T-cell (primary cell): ENCODE measurements around the gene SLC49A4. TPM values are rescaled to one million over a fixed set of nuclear protein-coding genes. Genes with fewer than 3 reads are reported as not detected.

ENCODE experiments used
- ATAC-seq, 4 experiments: fragments of 200-7000 bp in 3 of 4; fragments of 150-1000 bp in 1 of 4; cut with Tn5 transposase; replicated peaks in 1 of 4; 1 replicate in 3 of 4; 2 replicates in 1 of 4; pipeline ENCODE4 v1.10.0; 2021; ENCODE audit warnings: moderate library complexity in 3 of 4, mild to moderate bottlenecking in 2 of 4, moderate number of reproducible peaks in 1 of 4
- CTCF ChIA-PET, 2 donors: fragments of 300-600 bp; sonication (Branson Sonifier 250); formaldehyde crosslinking; loops; one replicate each; lab custom pipeline; 2022; ENCODE audit warnings: antibody characterized with exemption in 2 of 2; lab: Charles Lee
- POLR2A ChIA-PET, 2 donors: fragments of 300-600 bp; sonication (Branson Sonifier 250); formaldehyde crosslinking; loops; one replicate each; lab custom pipeline; 2022; ENCODE audit warnings: antibody characterized with exemption in 2 of 2; lab: Charles Lee
- DNase-seq, 35 experiments: peaks; one replicate each; pipeline versions ENCODE4 v3.0.0 to v3.0.0-alpha.2; 2013 to 2023
- H3K27ac ChIP-seq: one replicate; pipeline ENCODE4 v1.5.1; 2013; ENCODE audit warnings: low read length
- H3K27me3 ChIP-seq, 2 experiments: replicated peaks in 1 of 2; 1 replicate in 1 of 2; 2 replicates in 1 of 2; pipeline versions ENCODE4 v1.6.1 to v1.7.0; 2013; ENCODE audit warnings: low read length in 1 of 2, mixed read lengths in 1 of 2; ENCODE audit not compliant: control insufficient read depth in 2 of 2, insufficient read depth in 2 of 2; ENCODE audit errors: extremely low read depth in 1 of 2
- H3K36me3 ChIP-seq, 2 donors: 1 replicate in 1 of 2; 2 replicates in 1 of 2; pipeline versions ENCODE4 v1.6.1 to v1.7.0; 2013; ENCODE audit warnings: low read length in 1 of 2; ENCODE audit not compliant: control insufficient read depth in 2 of 2, insufficient read depth in 1 of 2; ENCODE audit errors: extremely low read depth in 1 of 2
- H3K4me1 ChIP-seq, 2 experiments: 1 replicate in 1 of 2; 2 replicates in 1 of 2; pipeline versions ENCODE4 v1.6.1 to v1.7.0; 2013; ENCODE audit warnings: low read length in 2 of 2, mixed read lengths in 1 of 2; ENCODE audit not compliant: insufficient read depth in 2 of 2, control insufficient read depth in 1 of 2; ENCODE audit errors: extremely low read depth in 1 of 2
- H3K4me3 ChIP-seq, 2 donors: 1 replicate in 1 of 2; 2 replicates in 1 of 2; pipeline versions ENCODE4 v1.5.1 to v1.7.0; 2013; ENCODE audit warnings: mild to moderate bottlenecking in 2 of 2, low read length in 1 of 2, moderate library complexity in 1 of 2; ENCODE audit not compliant: control insufficient read depth in 1 of 2; ENCODE audit errors: extremely low read depth in 1 of 2
- H3K9me3 ChIP-seq: 2 replicates; pipeline ENCODE4 v1.7.0; 2013
- H3K27ac Mint-ChIP-seq, 2 donors: one replicate each; pipeline ENCODE4 v1.8.0; 2020 to 2021; ENCODE audit warnings: mild to moderate bottlenecking in 2 of 2, mixed read lengths in 2 of 2
- H3K27me3 Mint-ChIP-seq, 2 donors: one replicate each; pipeline ENCODE4 v1.8.0; 2021 to 2022; ENCODE audit warnings: mixed read lengths in 2 of 2
- H3K36me3 Mint-ChIP-seq: one replicate; pipeline ENCODE4 v1.8.0; 2021; ENCODE audit warnings: mixed read lengths
- H3K4me1 Mint-ChIP-seq, 3 donors: one replicate each; pipeline ENCODE4 v1.8.0; 2020 to 2022; ENCODE audit warnings: mixed read lengths in 3 of 3, mild to moderate bottlenecking in 1 of 3
- H3K4me3 Mint-ChIP-seq, 3 donors: one replicate each; pipeline ENCODE4 v1.8.0; 2020 to 2022; ENCODE audit warnings: mild to moderate bottlenecking in 3 of 3, mixed read lengths in 3 of 3, moderate library complexity in 3 of 3
- H3K9me3 Mint-ChIP-seq, 3 donors: one replicate each; pipeline ENCODE4 v1.8.0; 2020 to 2022; ENCODE audit warnings: mixed read lengths in 3 of 3
- WGBS: methylation state at CpG from one replicate; pipeline ENCODE4 v1.1.5; 2013; ENCODE audit warnings: missing lambda C conversion rate; ENCODE audit not compliant: insufficient coverage; 5-methylcytosine and 5-hydroxymethylcytosine counted together
- total RNA-seq, 35 experiments: library from RNA in 6 of 35; stranded (reverse) in 6 of 35; fragments of 120-200 nt in 1 of 35; gene quantifications; one replicate each; pipeline versions ENCODE4 v1.2.1 to v1.2.4 and lab custom pipeline; 2013 to 2026

The SLC49A4 gene
- total RNA-seq, 5 donors from 2014 or later (not counting 1 experiment from before 2014, with no cell fraction given), result 6.6 to 8.3 (median 7.6) TPM

GRCh38 chr3:122912772-122913538, 118.1 kb downstream of the SLC49A4 start:
- peak overlapping the region in 1 of 3 donors; percentile 34 for H3K4me3 Mint-ChIP-seq
- ATAC-seq, result peak in 1 of 4 experiments; percentile 22
- CTCF ChIA-PET, result no interaction called here

GRCh38 chr3:122913539-122914100, 118.8 kb downstream of the SLC49A4 start:
- H3K4me3 Mint-ChIP-seq, result peak overlapping the region in 1 of 3 donors; percentile 13
- no peaks in the 10 kb centered on the region for H3K36me3 ChIP-seq

More at GRCh38 chr3:122912772-122913538, 118.1 kb downstream of the SLC49A4 start:
- no peak overlapping the region for H3K27ac ChIP-seq
- POLR2A ChIA-PET, result no interaction called here
- DNase-seq, result no peak
- H3K27me3 ChIP-seq, result peaks cover 2 to 57% of the 10 kb centered on the region in 2 experiments
- Mint-ChIP-seq H3K27ac (no peak overlapping the region), H3K27me3 (peaks cover 16 to 41% of the 10 kb centered on the region in 2 donors), H3K9me3 (no peaks in the 10 kb centered on the region), H3K4me1 (peaks cover 7 to 11% (median 9%) of the 10 kb centered on the region in 3 donors), H3K36me3 (no peaks in the 10 kb centered on the region)
- no peaks in the 10 kb centered on the region for H3K36me3 ChIP-seq
- 36% methylated on average over 69 of the region's 76 CpGs for WGBS
- no peak overlapping the region for H3K4me3 ChIP-seq
- no peaks in the 10 kb centered on the region for H3K9me3 ChIP-seq
- no peaks in the 10 kb centered on the region for H3K4me1 ChIP-seq

GRCh38 chr3:122915300-122916055, 120.6 kb downstream of the SLC49A4 start:
- no peak for DNase-seq
- H3K4me3 ChIP-seq, result no peak overlapping the region
- no peaks in the 10 kb centered on the region for H3K9me3 ChIP-seq
- no peaks in the 10 kb centered on the region for H3K36me3 Mint-ChIP-seq
- H3K27me3 Mint-ChIP-seq, result peaks cover 24 to 38% of the 10 kb centered on the region in 2 donors
- H3K9me3 Mint-ChIP-seq, result no peaks in the 10 kb centered on the region
- WGBS, result 92% methylated on average over 15 of the region's 17 CpGs
- H3K27ac ChIP-seq, result no peak overlapping the region
- H3K4me3 Mint-ChIP-seq, result no peak overlapping the region
- H3K4me1 Mint-ChIP-seq, result peaks cover 7 to 11% (median 9%) of the 10 kb centered on the region in 3 donors
- H3K27ac Mint-ChIP-seq, result no peak overlapping the region
- H3K36me3 ChIP-seq, result no peaks in the 10 kb centered on the region
- ATAC-seq, result no peak
- H3K27me3 ChIP-seq, result peaks cover 2 to 51% of the 10 kb centered on the region in 2 experiments
- CTCF ChIA-PET, result no interaction called here
- POLR2A ChIA-PET, result no interaction called here
- H3K4me1 ChIP-seq, result no peaks in the 10 kb centered on the region

More at GRCh38 chr3:122913539-122914100, 118.8 kb downstream of the SLC49A4 start:
- no peaks in the 10 kb centered on the region for H3K9me3 ChIP-seq
- Mint-ChIP-seq H3K27ac (no peak overlapping the region), H3K4me1 (peaks cover 7 to 11% (median 9%) of the 10 kb centered on the region in 3 donors), H3K27me3 (peaks cover 16 to 37% of the 10 kb centered on the region in 2 donors), H3K9me3 (no peaks in the 10 kb centered on the region), H3K36me3 (no peaks in the 10 kb centered on the region)
- no peak for DNase-seq
- no peak for ATAC-seq
- WGBS, result 82% methylated on average over 31 of the region's 33 CpGs
- H3K4me1 ChIP-seq, result no peaks in the 10 kb centered on the region
- H3K27me3 ChIP-seq, result peaks cover 2 to 57% of the 10 kb centered on the region in 2 experiments
- ChIA-PET CTCF (no interaction called here), POLR2A (no interaction called here)
- H3K27ac ChIP-seq, result no peak overlapping the region
- no peak overlapping the region for H3K4me3 ChIP-seq

GRCh38 chr3:122916084-122916483, 121.2 kb downstream of the SLC49A4 start:
- CTCF ChIA-PET, result no interaction called here
- H3K27ac Mint-ChIP-seq, result no peak overlapping the region
- POLR2A ChIA-PET, result interaction anchor here (0.5 to 0.6 kb wide), 2 partner anchors 39 to 513 kb away, joined by 3 to 4 read pairs; no protein-coding TSS in a partner anchor
- no peaks in the 10 kb centered on the region for H3K36me3 ChIP-seq
- no peaks in the 10 kb centered on the region for H3K36me3 Mint-ChIP-seq
- no peak overlapping the region for H3K4me3 Mint-ChIP-seq
- ATAC-seq (peak in 1 of 4 experiments; percentile 26), DNase-seq (no peak)
- no peaks in the 10 kb centered on the region for H3K9me3 Mint-ChIP-seq
- H3K4me3 ChIP-seq, result no peak overlapping the region
- H3K4me1 ChIP-seq, result no peaks in the 10 kb centered on the region
- H3K4me1 Mint-ChIP-seq, result peaks cover 7 to 11% (median 9%) of the 10 kb centered on the region in 3 donors
- H3K27me3 ChIP-seq, result peaks cover 2 to 50% of the 10 kb centered on the region in 2 experiments
- H3K9me3 ChIP-seq, result no peaks in the 10 kb centered on the region
- no peak overlapping the region for H3K27ac ChIP-seq
- WGBS, result no CpG with 5 or more reads among the region's 4 CpGs
- H3K27me3 Mint-ChIP-seq, result peaks cover 19 to 38% of the 10 kb centered on the region in 2 donors

GRCh38 chr3:122916580-122916979, 121.7 kb downstream of the SLC49A4 start:
- Mint-ChIP-seq H3K27ac (no peak overlapping the region), H3K4me3 (no peak overlapping the region)

GRCh38 chr3:122917412-122917811, 122.5 kb downstream of the SLC49A4 start:
- peaks cover 19 to 33% of the 10 kb centered on the region in 2 donors for H3K27me3 Mint-ChIP-seq
- Histone ChIP-seq H3K36me3 (no peaks in the 10 kb centered on the region), H3K9me3 (no peaks in the 10 kb centered on the region), H3K4me3 (no peak overlapping the region), H3K4me1 (peaks cover 0 to 5% of the 10 kb centered on the region in 2 experiments), H3K27me3 (peaks cover 2 to 50% of the 10 kb centered on the region in 2 experiments), H3K27ac (no peak overlapping the region)
- no peak overlapping the region for H3K27ac Mint-ChIP-seq
- no peaks in the 10 kb centered on the region for H3K36me3 Mint-ChIP-seq
- peaks cover 7 to 15% (median 13%) of the 10 kb centered on the region in 3 donors for H3K4me1 Mint-ChIP-seq
- CTCF ChIA-PET, result interaction anchor here in 1 of 2 donors (0.5 kb wide), 1 partner anchor 1377 kb away, joined by 3 read pairs; no protein-coding TSS in a partner anchor
- H3K4me3 Mint-ChIP-seq, result no peak overlapping the region
- no peaks in the 10 kb centered on the region for H3K9me3 Mint-ChIP-seq
- POLR2A ChIA-PET, result no interaction called here
- DNase-seq, result no peak
- ATAC-seq, result no peak
- 90% methylated on average over 4 of the region's 4 CpGs for WGBS

More at GRCh38 chr3:122916580-122916979, 121.7 kb downstream of the SLC49A4 start:
- Histone ChIP-seq H3K4me3 (no peak overlapping the region), H3K27me3 (peaks cover 2 to 50% of the 10 kb centered on the region in 2 experiments), H3K36me3 (no peaks in the 10 kb centered on the region), H3K9me3 (no peaks in the 10 kb centered on the region), H3K27ac (no peak overlapping the region), H3K4me1 (peaks cover 0 to under 1% of the 10 kb centered on the region in 2 experiments)
- Mint-ChIP-seq H3K4me1 (peaks cover 7 to 14% (median 11%) of the 10 kb centered on the region in 3 donors), H3K9me3 (no peaks in the 10 kb centered on the region), H3K36me3 (no peaks in the 10 kb centered on the region), H3K27me3 (peaks cover 19 to 38% of the 10 kb centered on the region in 2 donors)
- ATAC-seq, result no peak
- ChIA-PET POLR2A (interaction anchor here (0.5 to 0.6 kb wide), 2 partner anchors 38 to 514 kb away, joined by 3 to 4 read pairs; no protein-coding TSS in a partner anchor), CTCF (no interaction called here)
- WGBS, result 69% methylated on average over 6 of the region's 6 CpGs
- no peak for DNase-seq
